ENCODE results near the gene ATF7. TPM values are rescaled to one million over a fixed set of nuclear protein-coding genes. Genes with fewer than 3 reads are reported as not detected.
A peak's percentile ranks its signal among the peaks of the same experiment; 100 is the strongest.

ATF7 gene
- polyA plus RNA-seq, 3 donors: 21.7 to 27.9 (median 24.4) TPM

DNA sequence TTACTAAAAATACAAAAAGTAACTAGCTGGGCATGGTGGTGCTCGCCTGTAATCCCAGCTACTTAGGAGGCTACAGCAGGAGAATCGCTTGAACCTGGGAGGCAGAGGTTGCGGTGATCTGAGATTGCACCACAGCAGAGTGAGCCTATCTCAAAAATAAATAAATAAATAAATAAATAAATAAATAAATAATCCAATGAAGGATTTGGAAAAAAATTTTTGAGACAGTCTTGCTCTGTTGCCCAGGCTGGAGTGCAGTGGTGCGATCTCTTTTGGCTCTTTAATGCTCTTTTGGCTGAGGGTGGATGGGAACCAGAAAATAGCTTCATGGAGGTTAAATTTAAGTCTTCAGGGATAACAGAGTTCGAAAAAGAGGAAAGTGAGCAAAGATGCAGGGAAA lies 38.0 kb upstream of the ATF7 start:
- Histone ChIP-seq H3K27me3 (ENCODE audit: control insufficient read depth in 2 of 2, insufficient read depth in 2 of 2, low read length in 2 of 2) (no peaks in the 10 kb centered on the region), H3K9me3 (replicated peaks in 1 of 2; ENCODE audit: control insufficient read depth in 1 of 2, insufficient read depth in 1 of 2, low read length in 2 of 2) (no peaks in the 10 kb centered on the region), H3K4me1 (ENCODE audit: control insufficient read depth in 1 of 2, insufficient read depth in 2 of 2, low read length in 2 of 2) (no peaks in the 10 kb centered on the region), H4K20me1 (ENCODE audit: insufficient read depth, low read length) (peaks cover 22% of the 10 kb centered on the region), H3K9ac (ENCODE audit: insufficient read depth, low read length, poor library complexity, severe bottlenecking) (no peak overlapping the region), H3K36me3 (replicated peaks in 1 of 2; ENCODE audit: control insufficient read depth in 1 of 2, insufficient read depth in 2 of 2, low read length in 2 of 2) (peaks cover 51 to 68% of the 10 kb centered on the region in 2 donors), H3K4me2 (replicated peaks; ENCODE audit: extremely low read depth, low read length, poor library complexity, severe bottlenecking) (no peak overlapping the region), H3K4me3 (replicated peaks in 1 of 3; ENCODE audit: low read depth in 2 of 3, low read length in 3 of 3) (no peak overlapping the region), H2AFZ (ENCODE audit: insufficient read depth, low read depth, low read length, poor library complexity, severe bottlenecking) (no peak overlapping the region), H3K27ac (ENCODE audit: low read depth in 1 of 2, low read length in 2 of 2) (no peak overlapping the region), H3K79me2 (ENCODE audit: insufficient read depth, low read length) (peaks cover 3% of the 10 kb centered on the region)
- intact Hi-C loops (cut with micrococcal nuclease): no loop called here
- WGBS (ENCODE audit: insufficient coverage): 100% methylated on average over 1 of the region's 5 CpGs
- no peak for TF ChIP-seq CTCF (IDR thresholded peaks at IDR 0.05)
- Mint-ChIP-seq H3K4me1 (no peaks in the 10 kb centered on the region), H3K36me3 (peaks cover 45 to 84% of the 10 kb centered on the region in 2 donors), H3K27ac (peak overlapping the region in 3 of 7 donors; percentile 0 to 85 (median 64)), H3K27me3 (ENCODE audit: low read depth in 3 of 3) (no peaks in the 10 kb centered on the region), H3K4me3 (no peak overlapping the region), H3K9me3 (peaks cover 0 to 1% (median 0%) of the 10 kb centered on the region in 7 donors)
- no peak for DNase-seq

GRCh38 chr12:53660041-53660440 lies 33.9 kb upstream of the ATF7 start:
- Histone ChIP-seq H3K9ac (ENCODE audit: insufficient read depth, low read length, poor library complexity, severe bottlenecking) (no peak overlapping the region), H3K4me2 (replicated peaks; ENCODE audit: extremely low read depth, low read length, poor library complexity, severe bottlenecking) (no peak overlapping the region), H4K20me1 (ENCODE audit: insufficient read depth, low read length) (peaks cover 6% of the 10 kb centered on the region), H3K27me3 (ENCODE audit: control insufficient read depth in 2 of 2, insufficient read depth in 2 of 2, low read length in 2 of 2) (no peaks in the 10 kb centered on the region), H3K27ac (ENCODE audit: low read depth in 1 of 2, low read length in 2 of 2) (no peak overlapping the region), H3K79me2 (ENCODE audit: insufficient read depth, low read length) (no peaks in the 10 kb centered on the region), H3K36me3 (replicated peaks in 1 of 2; ENCODE audit: control insufficient read depth in 1 of 2, insufficient read depth in 2 of 2, low read length in 2 of 2) (peaks cover 18 to 31% of the 10 kb centered on the region in 2 donors), H3K4me3 (replicated peaks in 1 of 3; ENCODE audit: low read depth in 2 of 3, low read length in 3 of 3) (no peak overlapping the region), H3K4me1 (ENCODE audit: control insufficient read depth in 1 of 2, insufficient read depth in 2 of 2, low read length in 2 of 2) (no peaks in the 10 kb centered on the region), H2AFZ (ENCODE audit: insufficient read depth, low read depth, low read length, poor library complexity, severe bottlenecking) (no peak overlapping the region), H3K9me3 (replicated peaks in 1 of 2; ENCODE audit: control insufficient read depth in 1 of 2, insufficient read depth in 1 of 2, low read length in 2 of 2) (no peaks in the 10 kb centered on the region)
- no peaks in the 10 kb centered on the region for H3K27me3 Mint-ChIP-seq (ENCODE audit: low read depth in 3 of 3)
- H3K4me1 Mint-ChIP-seq: no peaks in the 10 kb centered on the region
- intact Hi-C loops (cut with micrococcal nuclease): no loop called here
- no CpG with 5 or more reads among the region's 5 CpGs for WGBS (ENCODE audit: insufficient coverage)
- peaks cover 22 to 47% of the 10 kb centered on the region in 2 donors for H3K36me3 Mint-ChIP-seq
- no peak overlapping the region for H3K4me3 Mint-ChIP-seq
- no peak for TF ChIP-seq CTCF (IDR thresholded peaks at IDR 0.05)
- no peak for DNase-seq
- peaks cover 0 to 2% (median 0%) of the 10 kb centered on the region in 7 donors for H3K9me3 Mint-ChIP-seq
- H3K27ac Mint-ChIP-seq: peak overlapping the region in 1 of 7 donors; percentile 50

Measured in CD14-positive monocyte (primary cell).